Fibroblast of villous mesenchyme (primary cell): ENCODE measurements around the gene TENT4A. TPM values are rescaled to one million over a fixed set of nuclear protein-coding genes. Genes with fewer than 3 reads are reported as not detected.

Experiments used
- DNase-seq: peaks from one replicate; pipeline ENCODE4 v3.0.0-alpha.2; 2010; ENCODE audit warnings: low read depth
- H3K4me3 ChIP-seq: 2 replicates; pipeline ENCODE4 v1.5.1; 2011; ENCODE audit warnings: low read depth, mild to moderate bottlenecking, low read length
- total RNA-seq: library from RNA; depleted of rRNA; stranded (reverse); fragments of >200 nt; gene quantifications from 2 replicates; pipeline ENCODE4 v1.2.3, GENCODE V29; 2012
- TF ChIP-seq, protein P1 (sequence below): IDR thresholded peaks from 2 replicates; pipeline ENCODE4 v1.5.1; 2012; ENCODE audit warnings: low read depth, mild to moderate bottlenecking, low read length; ENCODE audit not compliant: insufficient read depth

Gene TENT4A
- total RNA-seq, 1 donor: 23.3 TPM

DNA sequence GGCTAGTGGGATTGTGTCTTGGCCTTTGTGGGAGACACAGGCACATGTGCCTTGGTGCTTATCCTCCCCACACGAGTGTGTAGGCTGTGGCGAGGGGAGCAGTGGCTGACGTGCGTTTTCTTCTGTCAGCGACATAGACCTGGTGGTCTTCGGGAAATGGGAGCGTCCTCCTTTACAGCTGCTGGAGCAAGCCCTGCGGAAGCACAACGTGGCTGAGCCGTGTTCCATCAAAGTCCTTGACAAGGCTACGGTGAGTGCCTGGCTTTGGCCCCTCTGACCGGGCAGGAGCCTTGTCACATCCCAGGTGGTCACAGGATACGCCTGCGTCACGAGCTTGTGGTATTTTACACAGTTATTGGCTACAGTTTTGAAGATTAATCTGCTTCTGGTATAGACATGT is 26.4 kb downstream of the TENT4A start:
- DNase-seq: no peak
- TF ChIP-seq, protein P1, sequence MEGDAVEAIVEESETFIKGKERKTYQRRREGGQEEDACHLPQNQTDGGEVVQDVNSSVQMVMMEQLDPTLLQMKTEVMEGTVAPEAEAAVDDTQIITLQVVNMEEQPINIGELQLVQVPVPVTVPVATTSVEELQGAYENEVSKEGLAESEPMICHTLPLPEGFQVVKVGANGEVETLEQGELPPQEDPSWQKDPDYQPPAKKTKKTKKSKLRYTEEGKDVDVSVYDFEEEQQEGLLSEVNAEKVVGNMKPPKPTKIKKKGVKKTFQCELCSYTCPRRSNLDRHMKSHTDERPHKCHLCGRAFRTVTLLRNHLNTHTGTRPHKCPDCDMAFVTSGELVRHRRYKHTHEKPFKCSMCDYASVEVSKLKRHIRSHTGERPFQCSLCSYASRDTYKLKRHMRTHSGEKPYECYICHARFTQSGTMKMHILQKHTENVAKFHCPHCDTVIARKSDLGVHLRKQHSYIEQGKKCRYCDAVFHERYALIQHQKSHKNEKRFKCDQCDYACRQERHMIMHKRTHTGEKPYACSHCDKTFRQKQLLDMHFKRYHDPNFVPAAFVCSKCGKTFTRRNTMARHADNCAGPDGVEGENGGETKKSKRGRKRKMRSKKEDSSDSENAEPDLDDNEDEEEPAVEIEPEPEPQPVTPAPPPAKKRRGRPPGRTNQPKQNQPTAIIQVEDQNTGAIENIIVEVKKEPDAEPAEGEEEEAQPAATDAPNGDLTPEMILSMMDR: no peak
- H3K4me3 ChIP-seq: no peak overlapping the region

DNA sequence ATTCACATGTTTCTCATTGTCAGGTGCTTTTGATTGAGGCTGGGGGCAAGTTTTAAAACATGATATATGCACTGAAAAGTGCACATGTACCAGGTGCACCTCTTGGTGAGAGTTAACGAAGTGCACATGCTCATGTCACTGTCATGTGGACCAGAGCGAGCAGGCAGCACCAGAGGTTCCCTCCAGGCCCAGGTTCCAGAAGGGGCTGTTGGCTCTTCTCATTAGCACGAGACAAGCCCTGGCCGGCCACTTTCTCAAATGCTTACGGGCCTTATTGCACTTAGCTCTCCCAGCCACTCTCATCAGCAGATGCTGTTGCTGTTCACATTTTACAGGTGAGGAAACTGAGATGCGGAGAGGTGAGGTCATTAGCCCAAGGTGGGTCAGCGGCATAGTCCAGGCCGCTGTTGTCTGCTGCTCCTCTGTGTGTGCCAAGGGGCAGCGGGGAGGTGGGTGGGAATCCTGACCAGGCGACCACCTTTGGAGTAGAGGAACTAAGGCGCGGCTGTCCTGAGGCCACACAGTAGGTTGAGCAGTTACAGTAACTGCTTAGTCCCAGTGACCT is 27.4 kb downstream of the TENT4A start:
- TF ChIP-seq, protein P1: no peak
- no peak overlapping the region for H3K4me3 ChIP-seq
- DNase-seq: no peak

DNA sequence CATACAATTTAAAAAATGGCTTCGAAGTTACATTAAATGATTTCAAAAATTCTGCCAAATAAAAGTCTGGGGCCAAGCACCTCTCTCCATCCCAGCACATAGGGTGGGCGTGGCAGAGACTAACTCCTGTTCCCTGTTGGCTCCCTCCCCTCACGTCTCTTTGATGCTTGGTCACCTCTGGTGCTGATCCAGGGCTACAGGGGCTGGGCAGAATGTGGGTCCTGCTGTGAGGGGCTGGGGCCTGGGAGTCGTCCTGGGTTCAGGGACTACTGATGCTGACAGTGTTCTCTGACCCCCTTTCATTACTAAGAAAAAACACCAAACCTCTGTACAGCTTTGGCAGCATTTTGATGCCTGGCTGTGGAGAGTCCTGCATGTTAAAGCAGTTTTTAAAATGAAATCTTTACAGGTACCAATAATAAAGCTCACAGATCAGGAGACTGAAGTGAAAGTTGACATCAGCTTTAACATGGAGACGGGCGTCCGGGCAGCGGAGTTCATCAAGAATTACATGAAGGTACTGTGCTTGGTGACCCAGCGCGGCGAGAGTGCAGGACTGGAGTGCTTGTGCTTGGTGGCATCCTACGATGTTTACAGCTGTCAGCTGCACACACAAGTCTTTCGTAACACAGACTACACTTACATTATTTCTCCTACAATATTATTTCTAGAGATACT is 29.0 kb downstream of the TENT4A start:
- TF ChIP-seq, protein P1: no peak
- no peak for DNase-seq
- no peak overlapping the region for H3K4me3 ChIP-seq

- no peak overlapping the region for H3K4me3 ChIP-seq
- DNase-seq: no peak
- TF ChIP-seq, protein P1: no peak
Observed at GRCh38 chr5:6743161-6743560, 29.9 kb downstream of the TENT4A start.

- DNase-seq: no peak
- no peak overlapping the region for H3K4me3 ChIP-seq
- TF ChIP-seq, protein P1: no peak
Observed at GRCh38 chr5:6744841-6745705, 31.8 kb downstream of the TENT4A start.

DNA sequence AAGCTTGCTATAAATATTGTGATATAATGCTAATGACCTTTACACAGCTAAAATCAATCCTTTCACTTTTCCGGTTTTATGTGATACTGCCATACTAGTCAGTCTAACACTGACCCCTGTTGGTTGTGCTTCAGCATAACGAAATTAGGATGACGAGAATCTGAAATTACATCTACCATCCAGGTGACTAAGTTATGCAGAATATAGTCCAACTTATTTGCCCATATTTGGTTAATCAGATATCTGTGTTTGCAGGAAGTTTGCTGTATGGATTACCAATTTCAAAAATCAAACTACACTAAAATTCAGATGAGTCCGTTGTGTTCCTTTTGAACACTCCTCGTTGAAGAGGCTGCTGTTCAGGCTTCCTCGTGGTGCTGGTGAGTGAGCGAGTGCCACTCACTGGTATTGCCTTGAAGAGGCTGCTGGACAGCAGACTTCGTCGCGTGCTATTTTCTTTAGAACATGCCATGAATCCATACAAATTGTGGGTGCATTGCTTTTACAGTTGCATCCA is 32.5 kb downstream of the TENT4A start:
- TF ChIP-seq, protein P1: peak; percentile 84
- H3K4me3 ChIP-seq: no peak overlapping the region
- peak; percentile 74 for DNase-seq
